Heart left ventricle (tissue), 16 donors: ENCODE measurements around the gene RECK. TPM values are rescaled to one million over a fixed set of nuclear protein-coding genes. Genes with fewer than 3 reads are reported as not detected.

Experiments used
- ATAC-seq, 4 donors: fragments of 200-7000 bp; cut with Tn5 transposase; one replicate each; pipeline ENCODE4 v1.9.1; 2020 to 2022; ENCODE audit warnings: moderate library complexity in 4 of 4, mild to moderate bottlenecking in 3 of 4, moderate number of reproducible peaks in 1 of 4
- DNase-seq, 5 donors: peaks; one replicate each; pipeline ENCODE4 v3.0.0-alpha.2; 2020
- H3K27ac ChIP-seq, 12 donors: fragments of 200-600 bp; sonication (generic) in 4 of 12; one replicate each; pipeline versions ENCODE4 v1.5.0 to v1.8.0; 2016 to 2022; ENCODE audit warnings: mild to moderate bottlenecking in 2 of 12
- H3K27me3 ChIP-seq, 9 donors: fragments of 200-600 bp; sonication (generic) in 2 of 9; one replicate each; pipeline versions ENCODE4 v1.5.1 to v1.8.0; 2016 to 2022; ENCODE audit warnings: mild to moderate bottlenecking in 3 of 9
- H3K36me3 ChIP-seq, 9 donors: fragments of 200-600 bp; sonication (generic) in 2 of 9; one replicate each; pipeline versions ENCODE4 v1.5.0 to v1.8.0; 2018 to 2022; ENCODE audit warnings: mild to moderate bottlenecking in 2 of 9
- H3K4me1 ChIP-seq, 12 donors: fragments of 200-600 bp; sonication (generic) in 4 of 12; one replicate each; pipeline versions ENCODE4 v1.5.0 to v1.8.0; 2016 to 2022; ENCODE audit warnings: mild to moderate bottlenecking in 3 of 12
- H3K4me3 ChIP-seq, 12 donors: fragments of 200-600 bp; sonication (generic) in 4 of 12; one replicate each; pipeline versions ENCODE4 v1.5.0 to v1.8.0; 2017 to 2022; ENCODE audit warnings: mild to moderate bottlenecking in 9 of 12, moderate library complexity in 4 of 12
- H3K9me3 ChIP-seq, 12 donors: fragments of 200-600 bp; sonication (generic) in 4 of 12; one replicate each; pipeline versions ENCODE4 v1.5.0 to v1.8.0; 2016 to 2022; ENCODE audit warnings: mild to moderate bottlenecking in 1 of 12
- CTCF ChIP-seq, 12 donors: fragments of 200-600 bp; sonication (generic) in 4 of 12; IDR thresholded peaks; one replicate each; pipeline versions ENCODE4 v1.5.0 to v1.8.0; 2018 to 2022; ENCODE audit warnings: antibody characterized with exemption in 12 of 12, mild to moderate bottlenecking in 5 of 12
- POLR2A ChIP-seq, 2 donors: fragments of 450-650 bp; IDR thresholded peaks; one replicate each; pipeline ENCODE4 v1.6.1; 2017; ENCODE audit warnings: antibody characterized with exemption in 2 of 2, mild to moderate bottlenecking in 2 of 2, moderate library complexity in 2 of 2
- WGBS, 4 donors: extraction: QIAGEN DNeasy Blood & Tissue Kit in 2 of 4; methylation state at CpG; one replicate each; pipeline versions ENCODE4 v1.1.5 to v1.1.7; 2013 to 2018; 5-methylcytosine and 5-hydroxymethylcytosine counted together
- intact Hi-C, 10 donors: fragments of 100-400 bp; cut with DNase I; formaldehyde crosslinking; loops; one replicate each; pipeline versions ENCODE4 v1.11.1 to v1.14.2; 2022
- polyA plus RNA-seq, 2 donors: library from polyadenylated mRNA; stranded (reverse); fragments of 200-250 nt; gene quantifications; one replicate each; pipeline ENCODE4 v1.2.3, GENCODE V29; 2013
- total RNA-seq, 9 donors: library from RNA; depleted of rRNA in 2 of 9; stranded (reverse); fragments of >200 nt in 2 of 9; fragmentation: NEBNext Ultra II Directional in 3 of 9; extraction: Animal tissue kit (Norgen Biotek cat#: 25700) in 3 of 9; gene quantifications; one replicate each; pipeline versions ENCODE4 v1.1.0 to v1.2.4, GENCODE V29; 2016 to 2023
- donor health status: ischemic (EF 13 %, LVEDD 7.1; RV severe dilation, severe dysfunction).
- donor health status: healthy with polysubstance abuse.
- donor health status: DM: no; HTN: yes; CAD: no.
- donor health status: DM: no; HTN: no; CAD: no.
- donor health status: ischemic (EF 25% LVEDD 6.9; RV normal size, moderate dysfunction).
- donor health status: ischemic (EF 25% LVEDD 5.7; RV mildly dilated, moderate dysfunction).
- donor health status: healthy.
- donor health status: DM: yes; HTN: yes; CAD: no.
- donor health status: ischemic (EF 35%, LVEDD 5.7; RV mildly dilated, moderate dysfunction).
- donor health status: nonischemic (EF 11% LVEDD 7.7; RV severe dilation, severe dysfunction).
- donor health status: DM: yes; HTN: yes; CAD: no.
- donor health status: PGD.
- donor health status: ischemic (EF 29% LVEDD 5.4; RV normal size, mild dysfunction).
- donor health status: nonischemic (EF 23%, LVEDD 6.1; RV moderate dilation, normal function).

RECK gene
- total and polyA plus RNA-seq, 11 donors, result 2.5 to 10.2 (median 4.9) TPM

- H3K27ac ChIP-seq, result peak overlapping the region in 9 of 12 donors; percentile 26 to 93 (median 63)
- intact Hi-C loops, result no loop called here
- 59 to 60% (median 59%) methylated on average over 8 to 14 of the region's 14 CpGs for WGBS, 4 donors
- no peaks in the 10 kb centered on the region for H3K27me3 ChIP-seq
- peak; percentile 89 to 97 (median 96) for DNase-seq
- H3K4me1 ChIP-seq, result peaks cover 0 to 100% (median 27%) of the 10 kb centered on the region in 12 donors
- H3K4me3 ChIP-seq, result no peak overlapping the region
- ATAC-seq, result peak; percentile 74 to 93 (median 88)
- H3K36me3 ChIP-seq, result peaks cover 0 to 26% (median 0%) of the 10 kb centered on the region in 9 donors
- no peak for TF ChIP-seq POLR2A (IDR thresholded peaks at IDR 0.05)
- no peak for TF ChIP-seq CTCF (IDR thresholded peaks at IDR 0.05)
- peaks cover 0 to 6% (median 0%) of the 10 kb centered on the region in 12 donors for H3K9me3 ChIP-seq
These were observed 111.8 kb downstream of the RECK start for GRCh38 chr9:36148311-36149051.

GRCh38 chr9:36149197-36149596, 112.5 kb downstream of the RECK start:
- peaks cover 0 to 26% (median 0%) of the 10 kb centered on the region in 9 donors for H3K36me3 ChIP-seq
- peaks cover 0 to 99% (median 29%) of the 10 kb centered on the region in 12 donors for H3K4me1 ChIP-seq
- WGBS, 4 donors, result 75 to 81% (median 77%) methylated on average over 4 of the region's 4 CpGs
- no peak for TF ChIP-seq POLR2A (IDR thresholded peaks at IDR 0.05)
- no peak for TF ChIP-seq CTCF (IDR thresholded peaks at IDR 0.05)
- H3K27me3 ChIP-seq, result no peaks in the 10 kb centered on the region
- intact Hi-C loops, result no loop called here
- H3K9me3 ChIP-seq, result peaks cover 0 to 6% (median 0%) of the 10 kb centered on the region in 12 donors
- peak overlapping the region in 8 of 12 donors; percentile 26 to 93 (median 54) for H3K27ac ChIP-seq
- peak in 1 of 4 donors; percentile 42 for ATAC-seq
- peak in 1 of 5 donors; percentile 44 for DNase-seq
- H3K4me3 ChIP-seq, result no peak overlapping the region

GRCh38 chr9:36150574-36151315, 114.0 kb downstream of the RECK start:
- peaks cover 0 to 5% (median 0%) of the 10 kb centered on the region in 12 donors for H3K9me3 ChIP-seq
- TF ChIP-seq CTCF (IDR thresholded peaks at IDR 0.05) (no peak), POLR2A (IDR thresholded peaks at IDR 0.05) (no peak)
- H3K27me3 ChIP-seq, result no peaks in the 10 kb centered on the region
- peaks cover 0 to 99% (median 37%) of the 10 kb centered on the region in 12 donors for H3K4me1 ChIP-seq
- intact Hi-C loops, result no loop called here
- peaks cover 0 to 23% (median 0%) of the 10 kb centered on the region in 9 donors for H3K36me3 ChIP-seq
- no peak for ATAC-seq
- WGBS, 4 donors, result 66 to 74% (median 68%) methylated on average over 4 of the region's 4 CpGs
- H3K27ac ChIP-seq, result peak overlapping the region in 11 of 12 donors; percentile 47 to 93 (median 66)
- peak overlapping the region in 1 of 12 donors; percentile 37 for H3K4me3 ChIP-seq
- no peak for DNase-seq
